ENCODE data around the gene NSUN4. TPM values are rescaled to one million over a fixed set of nuclear protein-coding genes. Genes with fewer than 3 reads are reported as not detected.
A peak's percentile ranks its signal among the peaks of the same experiment; 100 is the strongest.

Gene NSUN4
- total and polyA plus RNA-seq, 9 of the 15 experiments (the other 6 are each of a cell fraction or from before 2014, with no cell fraction given), result 33.4 to 60.2 (median 46.3) TPM

DNA sequence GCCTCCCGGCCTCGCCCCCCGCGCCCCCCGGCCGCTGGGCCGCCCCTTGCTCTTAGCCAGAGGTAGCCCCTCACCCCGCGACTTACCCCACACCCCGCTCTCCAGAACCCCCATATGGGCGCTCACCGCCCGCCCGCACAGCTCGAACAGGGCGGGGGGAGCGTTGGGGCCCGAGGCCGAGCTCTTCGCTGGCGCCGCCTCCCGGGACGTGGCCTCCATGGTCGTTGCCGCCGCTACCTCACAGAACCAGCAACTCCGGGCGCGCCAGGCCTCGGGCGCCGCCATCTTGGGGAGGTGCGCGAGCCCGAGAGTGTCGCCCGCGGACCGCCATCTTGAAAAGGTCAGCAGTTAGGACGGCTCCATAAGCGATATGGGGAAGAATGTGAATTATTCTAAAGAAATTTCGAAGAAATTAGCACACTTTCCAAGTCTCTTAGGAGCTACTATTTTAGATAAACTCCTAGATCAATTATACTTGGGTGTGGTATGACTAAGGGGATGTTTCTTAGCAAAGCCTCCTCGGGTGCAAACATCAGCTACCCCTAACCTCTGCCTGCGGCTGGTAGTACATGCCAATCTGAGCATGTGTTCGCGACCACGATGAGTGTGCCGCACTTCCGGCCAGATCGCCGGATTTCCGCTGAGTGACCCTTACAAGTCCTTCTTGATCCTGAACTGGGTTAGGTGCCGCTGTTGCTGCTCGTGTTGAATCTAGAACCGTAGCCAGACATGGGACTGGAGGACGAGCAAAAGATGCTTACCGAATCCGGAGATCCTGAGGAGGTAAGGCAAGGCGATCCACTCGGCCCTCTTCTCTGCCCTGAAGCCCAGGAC is 37.4 kb upstream of the NSUN4 start, which contains the start of the genes LRRC41 and UQCRH (continued):
- TF ChIP-seq ZNF165 (CRISPR knock-in tag; IDR thresholded peaks at IDR 0.05; ENCODE audit: borderline replicate concordance) (no peak), KLF1 (tag; IDR thresholded peaks at IDR 0.05) (peak; percentile 76), ZEB2 (IDR thresholded peaks at IDR 0.05) (0 out of 2 replicates have a peak, but pooled peaks have one; percentile 14), ZNF583 (CRISPR knock-in tag; IDR thresholded peaks at IDR 0.05) (no peak), GATA2 (CRISPR knock-in tag; IDR thresholded peaks at IDR 0.05) (no peak), MAFK (IDR thresholded peaks at IDR 0.05; ENCODE audit: low read length) (0 out of 2 replicates have a peak, but pooled peaks have one; percentile 36), TBP (optimal IDR thresholded peaks at IDR 0.05; ENCODE audit: low read depth, low read length) (peak; percentile 91), ARID2 (IDR thresholded peaks at IDR 0.05) (no peak), ZNF644 (tag; IDR thresholded peaks at IDR 0.05; ENCODE audit: low read depth) (peak; percentile 94; the same call in 1 of the 2 replicates), POLR2B (IDR thresholded peaks at IDR 0.05; ENCODE audit: low read depth, partially characterized antibody) (peak; percentile 97), RFX7 (CRISPR knock-in tag; IDR thresholded peaks at IDR 0.05) (no peak), FOXM1 (IDR thresholded peaks at IDR 0.05; ENCODE audit: low read depth) (peak; percentile 87), FOXM1 (CRISPR knock-in tag; IDR thresholded peaks at IDR 0.05; ENCODE audit: low read depth) (no peak), ZC3H8 (IDR thresholded peaks at IDR 0.05) (no peak), CBX2 (IDR thresholded peaks at IDR 0.05; ENCODE audit: insufficient read depth, low read length, poor library complexity, severe bottlenecking) (no peak)
- TF ChIP-seq, protein P1, sequence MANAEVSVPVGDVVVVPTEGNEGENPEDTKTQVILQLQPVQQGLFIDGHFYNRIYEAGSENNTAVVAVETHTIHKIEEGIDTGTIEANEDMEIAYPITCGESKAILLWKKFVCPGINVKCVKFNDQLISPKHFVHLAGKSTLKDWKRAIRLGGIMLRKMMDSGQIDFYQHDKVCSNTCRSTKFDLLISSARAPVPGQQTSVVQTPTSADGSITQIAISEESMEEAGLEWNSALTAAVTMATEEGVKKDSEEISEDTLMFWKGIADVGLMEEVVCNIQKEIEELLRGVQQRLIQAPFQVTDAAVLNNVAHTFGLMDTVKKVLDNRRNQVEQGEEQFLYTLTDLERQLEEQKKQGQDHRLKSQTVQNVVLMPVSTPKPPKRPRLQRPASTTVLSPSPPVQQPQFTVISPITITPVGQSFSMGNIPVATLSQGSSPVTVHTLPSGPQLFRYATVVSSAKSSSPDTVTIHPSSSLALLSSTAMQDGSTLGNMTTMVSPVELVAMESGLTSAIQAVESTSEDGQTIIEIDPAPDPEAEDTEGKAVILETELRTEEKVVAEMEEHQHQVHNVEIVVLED (CRISPR knock-in tag; IDR thresholded peaks at IDR 0.05), result peak; percentile 69
- TF ChIP-seq, protein P2, sequence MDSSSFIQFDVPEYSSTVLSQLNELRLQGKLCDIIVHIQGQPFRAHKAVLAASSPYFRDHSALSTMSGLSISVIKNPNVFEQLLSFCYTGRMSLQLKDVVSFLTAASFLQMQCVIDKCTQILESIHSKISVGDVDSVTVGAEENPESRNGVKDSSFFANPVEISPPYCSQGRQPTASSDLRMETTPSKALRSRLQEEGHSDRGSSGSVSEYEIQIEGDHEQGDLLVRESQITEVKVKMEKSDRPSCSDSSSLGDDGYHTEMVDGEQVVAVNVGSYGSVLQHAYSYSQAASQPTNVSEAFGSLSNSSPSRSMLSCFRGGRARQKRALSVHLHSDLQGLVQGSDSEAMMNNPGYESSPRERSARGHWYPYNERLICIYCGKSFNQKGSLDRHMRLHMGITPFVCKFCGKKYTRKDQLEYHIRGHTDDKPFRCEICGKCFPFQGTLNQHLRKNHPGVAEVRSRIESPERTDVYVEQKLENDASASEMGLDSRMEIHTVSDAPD (CRISPR knock-in tag; IDR thresholded peaks at IDR 0.05), result no peak
- TF ChIP-seq, protein P3, sequence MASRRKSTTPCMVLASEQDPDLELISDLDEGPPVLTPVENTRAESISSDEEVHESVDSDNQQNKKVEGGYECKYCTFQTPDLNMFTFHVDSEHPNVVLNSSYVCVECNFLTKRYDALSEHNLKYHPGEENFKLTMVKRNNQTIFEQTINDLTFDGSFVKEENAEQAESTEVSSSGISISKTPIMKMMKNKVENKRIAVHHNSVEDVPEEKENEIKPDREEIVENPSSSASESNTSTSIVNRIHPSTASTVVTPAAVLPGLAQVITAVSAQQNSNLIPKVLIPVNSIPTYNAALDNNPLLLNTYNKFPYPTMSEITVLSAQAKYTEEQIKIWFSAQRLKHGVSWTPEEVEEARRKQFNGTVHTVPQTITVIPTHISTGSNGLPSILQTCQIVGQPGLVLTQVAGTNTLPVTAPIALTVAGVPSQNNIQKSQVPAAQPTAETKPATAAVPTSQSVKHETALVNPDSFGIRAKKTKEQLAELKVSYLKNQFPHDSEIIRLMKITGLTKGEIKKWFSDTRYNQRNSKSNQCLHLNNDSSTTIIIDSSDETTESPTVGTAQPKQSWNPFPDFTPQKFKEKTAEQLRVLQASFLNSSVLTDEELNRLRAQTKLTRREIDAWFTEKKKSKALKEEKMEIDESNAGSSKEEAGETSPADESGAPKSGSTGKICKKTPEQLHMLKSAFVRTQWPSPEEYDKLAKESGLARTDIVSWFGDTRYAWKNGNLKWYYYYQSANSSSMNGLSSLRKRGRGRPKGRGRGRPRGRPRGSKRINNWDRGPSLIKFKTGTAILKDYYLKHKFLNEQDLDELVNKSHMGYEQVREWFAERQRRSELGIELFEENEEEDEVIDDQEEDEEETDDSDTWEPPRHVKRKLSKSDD (conservative IDR thresholded peaks at IDR 0.05; ENCODE audit: low read length), result peak; percentile 92
- TF ChIP-seq, protein P4, sequence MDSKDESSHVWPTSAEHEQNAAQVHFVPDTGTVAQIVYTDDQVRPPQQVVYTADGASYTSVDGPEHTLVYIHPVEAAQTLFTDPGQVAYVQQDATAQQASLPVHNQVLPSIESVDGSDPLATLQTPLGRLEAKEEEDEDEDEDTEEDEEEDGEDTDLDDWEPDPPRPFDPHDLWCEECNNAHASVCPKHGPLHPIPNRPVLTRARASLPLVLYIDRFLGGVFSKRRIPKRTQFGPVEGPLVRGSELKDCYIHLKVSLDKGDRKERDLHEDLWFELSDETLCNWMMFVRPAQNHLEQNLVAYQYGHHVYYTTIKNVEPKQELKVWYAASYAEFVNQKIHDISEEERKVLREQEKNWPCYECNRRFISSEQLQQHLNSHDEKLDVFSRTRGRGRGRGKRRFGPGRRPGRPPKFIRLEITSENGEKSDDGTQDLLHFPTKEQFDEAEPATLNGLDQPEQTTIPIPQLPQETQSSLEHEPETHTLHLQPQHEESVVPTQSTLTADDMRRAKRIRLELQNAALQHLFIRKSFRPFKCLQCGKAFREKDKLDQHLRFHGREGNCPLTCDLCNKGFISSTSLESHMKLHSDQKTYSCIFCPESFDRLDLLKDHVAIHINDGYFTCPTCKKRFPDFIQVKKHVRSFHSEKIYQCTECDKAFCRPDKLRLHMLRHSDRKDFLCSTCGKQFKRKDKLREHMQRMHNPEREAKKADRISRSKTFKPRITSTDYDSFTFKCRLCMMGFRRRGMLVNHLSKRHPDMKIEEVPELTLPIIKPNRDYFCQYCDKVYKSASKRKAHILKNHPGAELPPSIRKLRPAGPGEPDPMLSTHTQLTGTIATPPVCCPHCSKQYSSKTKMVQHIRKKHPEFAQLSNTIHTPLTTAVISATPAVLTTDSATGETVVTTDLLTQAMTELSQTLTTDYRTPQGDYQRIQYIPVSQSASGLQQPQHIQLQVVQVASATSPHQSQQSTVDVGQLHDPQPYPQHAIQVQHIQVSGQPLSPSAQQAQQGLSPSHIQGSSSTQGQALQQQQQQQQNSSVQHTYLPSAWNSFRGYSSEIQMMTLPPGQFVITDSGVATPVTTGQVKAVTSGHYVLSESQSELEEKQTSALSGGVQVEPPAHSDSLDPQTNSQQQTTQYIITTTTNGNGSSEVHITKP (IDR thresholded peaks at IDR 0.05; ENCODE audit: partially characterized antibody), result peak; percentile 100
